BE2C (cell line): Measurements from ENCODE around the gene SRPX2.

Source experiments
- DNase-seq: peaks from one replicate; pipeline ENCODE4 v3.0.0-alpha.2; 2020
- H3K27me3 ChIP-seq: fragments of 250-450 bp; sonication (Bioruptor Pico); 2 replicates; pipeline ENCODE4 v1.5.1; 2020; ENCODE audit warnings: mild to moderate bottlenecking
- H3K36me3 ChIP-seq: fragments of 250-450 bp; sonication (Bioruptor Pico); 2 replicates; pipeline ENCODE4 v1.5.1; 2020; ENCODE audit warnings: mild to moderate bottlenecking
- H3K4me1 ChIP-seq: fragments of 250-450 bp; sonication (Bioruptor Pico); 2 replicates; pipeline ENCODE4 v1.5.1; 2020
- H3K4me3 ChIP-seq: 2 replicates; pipeline ENCODE4 v1.5.1; 2011; ENCODE audit warnings: low read depth, low read length
- H3K9me3 ChIP-seq: fragments of 250-450 bp; sonication (Bioruptor Pico); 2 replicates; pipeline ENCODE4 v1.5.1; 2020
- CTCF ChIP-seq: IDR thresholded peaks from 2 replicates; pipeline ENCODE4 v1.5.1; 2012; ENCODE audit warnings: mild to moderate bottlenecking, low read depth, low read length

The SRPX2 gene

GRCh38 chrX:100647095-100647494, 3.1 kb downstream of the SRPX2 start:
- Histone ChIP-seq H3K4me3 (no peak overlapping the region), H3K9me3 (no peaks in the 10 kb centered on the region), H3K4me1 (no peaks in the 10 kb centered on the region), H3K27me3 (no peaks in the 10 kb centered on the region), H3K36me3 (no peaks in the 10 kb centered on the region)
- no peak for TF ChIP-seq CTCF
- DNase-seq: no peak

DNA sequence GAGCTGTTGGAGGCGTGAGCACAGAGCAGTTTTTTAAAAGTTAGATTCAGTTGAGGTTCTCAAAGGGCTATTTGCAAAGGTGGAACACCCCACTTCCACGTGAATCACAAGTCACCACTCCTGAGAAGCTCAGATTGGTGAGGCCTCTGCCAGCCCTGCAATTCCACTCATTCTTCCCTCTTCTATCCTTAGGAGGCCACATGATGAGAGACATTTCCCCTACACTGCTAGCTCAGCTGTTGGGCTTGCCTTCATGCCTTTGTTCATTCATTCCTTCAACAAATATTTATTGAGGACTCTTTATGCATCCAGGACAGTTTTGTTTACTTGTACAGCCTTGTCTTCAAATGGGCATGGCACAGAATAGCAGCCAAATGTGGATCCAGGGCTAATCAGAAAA, 3.7 kb downstream of the SRPX2 start:
- H3K36me3 ChIP-seq: no peaks in the 10 kb centered on the region
- no peak for DNase-seq
- H3K4me1 ChIP-seq: no peaks in the 10 kb centered on the region
- no peaks in the 10 kb centered on the region for H3K9me3 ChIP-seq
- no peak for TF ChIP-seq CTCF
- H3K27me3 ChIP-seq: no peaks in the 10 kb centered on the region
- H3K4me3 ChIP-seq: no peak overlapping the region

- TF ChIP-seq CTCF: no peak
- Histone ChIP-seq H3K4me1 (no peaks in the 10 kb centered on the region), H3K27me3 (no peaks in the 10 kb centered on the region), H3K9me3 (no peaks in the 10 kb centered on the region), H3K36me3 (no peaks in the 10 kb centered on the region), H3K4me3 (no peak overlapping the region)
- DNase-seq: no peak
These were observed 4.7 kb downstream of the SRPX2 start for GRCh38 chrX:100648458-100649417.

DNA sequence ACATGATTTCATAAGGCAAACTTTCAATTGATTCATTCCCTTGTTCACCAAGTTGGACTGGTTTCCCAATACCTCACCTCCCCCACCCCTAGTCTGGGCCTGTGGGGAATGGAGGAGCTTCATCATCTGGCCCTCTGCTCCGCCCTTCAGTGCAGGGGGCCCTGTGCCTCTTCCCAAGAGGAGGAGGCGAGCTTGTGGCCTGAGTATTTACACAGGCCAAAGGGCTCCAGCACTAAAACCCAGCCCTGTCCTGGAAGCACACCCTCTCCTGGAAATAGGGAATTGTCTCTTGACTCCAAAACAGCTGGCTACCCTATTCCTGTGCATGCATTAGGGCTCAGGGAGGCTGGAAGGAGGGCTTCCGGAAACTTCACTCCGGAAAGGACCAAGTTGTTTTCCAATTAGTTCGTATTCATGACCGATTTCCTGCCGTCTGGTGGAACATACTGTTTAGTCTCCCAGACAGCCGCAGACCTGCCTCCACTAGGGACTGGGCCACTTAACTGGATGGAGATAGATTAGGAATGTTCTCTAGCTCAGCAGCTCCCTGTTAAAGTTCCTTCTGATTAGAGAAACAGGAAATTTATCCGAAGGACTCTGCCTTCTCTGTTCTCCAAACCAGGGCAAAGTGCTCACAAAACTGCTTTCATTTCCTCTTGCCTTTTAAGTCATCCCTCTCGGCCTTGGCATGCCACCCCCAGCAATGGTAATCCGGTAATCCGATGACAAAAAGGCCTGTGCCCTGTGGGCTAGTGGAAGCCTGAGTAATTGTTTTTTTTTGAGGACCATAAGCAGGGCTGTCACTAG, 5.8 kb downstream of the SRPX2 start:
- no peak for DNase-seq
- Histone ChIP-seq H3K9me3 (no peaks in the 10 kb centered on the region), H3K4me3 (no peak overlapping the region), H3K36me3 (no peaks in the 10 kb centered on the region), H3K27me3 (no peaks in the 10 kb centered on the region), H3K4me1 (no peaks in the 10 kb centered on the region)
- TF ChIP-seq CTCF: no peak

- no peak for DNase-seq
- H3K9me3 ChIP-seq: no peaks in the 10 kb centered on the region
- H3K4me1 ChIP-seq: no peaks in the 10 kb centered on the region
- no peaks in the 10 kb centered on the region for H3K36me3 ChIP-seq
- H3K4me3 ChIP-seq: no peak overlapping the region
- no peak for TF ChIP-seq CTCF
- no peaks in the 10 kb centered on the region for H3K27me3 ChIP-seq
These were observed 6.8 kb downstream of the SRPX2 start for GRCh38 chrX:100650841-100651240.
